Measurements from ENCODE around the gene TJP1.

The TJP1 gene

DNA sequence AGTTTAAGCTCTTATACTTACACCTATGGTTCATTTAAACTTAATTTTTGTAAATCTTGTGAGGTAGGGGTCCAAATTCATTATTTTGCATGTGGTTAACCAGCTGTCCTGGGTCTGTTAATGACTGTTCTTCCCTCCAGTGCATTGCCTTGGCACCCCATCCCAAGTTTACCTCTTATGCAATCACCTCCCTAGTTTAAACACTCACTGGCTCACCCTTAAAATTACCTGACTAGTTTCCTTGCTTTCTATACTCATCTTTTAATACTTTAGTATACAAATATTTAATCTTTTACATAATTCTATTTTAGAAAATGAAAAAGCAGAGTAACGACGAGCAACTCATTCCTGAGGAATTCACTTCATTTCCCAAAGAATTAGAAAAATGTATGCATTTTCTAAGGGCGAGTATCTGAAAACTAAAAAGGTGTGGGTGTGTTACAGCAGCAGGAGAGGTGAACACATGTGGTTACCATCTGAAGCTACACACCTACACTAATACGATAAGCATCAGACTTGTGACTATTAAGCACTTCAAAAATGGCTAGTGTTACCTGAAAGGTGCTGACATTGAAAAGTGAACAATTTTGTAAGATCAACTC, 33.7 kb downstream of the TJP1 start:
- peak; percentile 55; the same call in 2 of the 3 replicates for ATAC-seq
- TF ChIP-seq ZFP30 (CRISPR knock-in tag; IDR thresholded peaks at IDR 0.05) (no peak), ZNF70 (CRISPR knock-in tag; IDR thresholded peaks at IDR 0.05) (no peak), TCF4 (CRISPR knock-in tag; IDR thresholded peaks at IDR 0.05; ENCODE audit: borderline replicate concordance) (no peak), PPARA (CRISPR knock-in tag; IDR thresholded peaks at IDR 0.05; ENCODE audit: borderline replicate concordance) (no peak), TOX (CRISPR knock-in tag; IDR thresholded peaks at IDR 0.05; ENCODE audit: borderline replicate concordance) (no peak), OSR1 (CRISPR knock-in tag; IDR thresholded peaks at IDR 0.05) (no peak)
- TF ChIP-seq, protein P1, sequence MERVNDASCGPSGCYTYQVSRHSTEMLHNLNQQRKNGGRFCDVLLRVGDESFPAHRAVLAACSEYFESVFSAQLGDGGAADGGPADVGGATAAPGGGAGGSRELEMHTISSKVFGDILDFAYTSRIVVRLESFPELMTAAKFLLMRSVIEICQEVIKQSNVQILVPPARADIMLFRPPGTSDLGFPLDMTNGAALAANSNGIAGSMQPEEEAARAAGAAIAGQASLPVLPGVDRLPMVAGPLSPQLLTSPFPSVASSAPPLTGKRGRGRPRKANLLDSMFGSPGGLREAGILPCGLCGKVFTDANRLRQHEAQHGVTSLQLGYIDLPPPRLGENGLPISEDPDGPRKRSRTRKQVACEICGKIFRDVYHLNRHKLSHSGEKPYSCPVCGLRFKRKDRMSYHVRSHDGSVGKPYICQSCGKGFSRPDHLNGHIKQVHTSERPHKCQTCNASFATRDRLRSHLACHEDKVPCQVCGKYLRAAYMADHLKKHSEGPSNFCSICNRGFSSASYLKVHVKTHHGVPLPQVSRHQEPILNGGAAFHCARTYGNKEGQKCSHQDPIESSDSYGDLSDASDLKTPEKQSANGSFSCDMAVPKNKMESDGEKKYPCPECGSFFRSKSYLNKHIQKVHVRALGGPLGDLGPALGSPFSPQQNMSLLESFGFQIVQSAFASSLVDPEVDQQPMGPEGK (CRISPR knock-in tag; IDR thresholded peaks at IDR 0.05; ENCODE audit: borderline replicate concordance) = no peak

DNA sequence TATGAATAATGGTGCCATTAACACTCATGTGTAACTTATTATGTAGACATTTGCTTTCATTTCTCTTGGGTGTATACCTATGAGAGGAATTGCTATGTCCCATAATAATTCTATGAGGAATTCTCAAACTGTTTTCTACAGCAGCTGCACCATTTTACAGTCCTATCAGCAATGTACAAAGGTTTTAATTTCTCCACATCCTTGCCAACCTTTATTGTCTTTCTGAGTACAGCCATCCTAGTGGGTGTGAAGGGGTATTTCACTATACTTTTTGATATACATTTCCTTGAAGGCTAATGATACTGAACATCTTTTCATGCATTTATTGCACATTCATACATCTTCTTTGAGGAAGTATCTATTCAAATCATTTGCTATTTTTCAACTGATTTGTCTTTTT, 34.5 kb downstream of the TJP1 start:
- ATAC-seq = no peak
- TF ChIP-seq, protein P2, sequence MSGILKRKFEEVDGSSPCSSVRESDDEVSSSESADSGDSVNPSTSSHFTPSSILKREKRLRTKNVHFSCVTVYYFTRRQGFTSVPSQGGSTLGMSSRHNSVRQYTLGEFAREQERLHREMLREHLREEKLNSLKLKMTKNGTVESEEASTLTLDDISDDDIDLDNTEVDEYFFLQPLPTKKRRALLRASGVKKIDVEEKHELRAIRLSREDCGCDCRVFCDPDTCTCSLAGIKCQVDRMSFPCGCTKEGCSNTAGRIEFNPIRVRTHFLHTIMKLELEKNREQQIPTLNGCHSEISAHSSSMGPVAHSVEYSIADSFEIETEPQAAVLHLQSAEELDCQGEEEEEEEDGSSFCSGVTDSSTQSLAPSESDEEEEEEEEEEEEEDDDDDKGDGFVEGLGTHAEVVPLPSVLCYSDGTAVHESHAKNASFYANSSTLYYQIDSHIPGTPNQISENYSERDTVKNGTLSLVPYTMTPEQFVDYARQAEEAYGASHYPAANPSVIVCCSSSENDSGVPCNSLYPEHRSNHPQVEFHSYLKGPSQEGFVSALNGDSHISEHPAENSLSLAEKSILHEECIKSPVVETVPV (CRISPR knock-in tag; IDR thresholded peaks at IDR 0.05) = no peak
- TF ChIP-seq, protein P3, sequence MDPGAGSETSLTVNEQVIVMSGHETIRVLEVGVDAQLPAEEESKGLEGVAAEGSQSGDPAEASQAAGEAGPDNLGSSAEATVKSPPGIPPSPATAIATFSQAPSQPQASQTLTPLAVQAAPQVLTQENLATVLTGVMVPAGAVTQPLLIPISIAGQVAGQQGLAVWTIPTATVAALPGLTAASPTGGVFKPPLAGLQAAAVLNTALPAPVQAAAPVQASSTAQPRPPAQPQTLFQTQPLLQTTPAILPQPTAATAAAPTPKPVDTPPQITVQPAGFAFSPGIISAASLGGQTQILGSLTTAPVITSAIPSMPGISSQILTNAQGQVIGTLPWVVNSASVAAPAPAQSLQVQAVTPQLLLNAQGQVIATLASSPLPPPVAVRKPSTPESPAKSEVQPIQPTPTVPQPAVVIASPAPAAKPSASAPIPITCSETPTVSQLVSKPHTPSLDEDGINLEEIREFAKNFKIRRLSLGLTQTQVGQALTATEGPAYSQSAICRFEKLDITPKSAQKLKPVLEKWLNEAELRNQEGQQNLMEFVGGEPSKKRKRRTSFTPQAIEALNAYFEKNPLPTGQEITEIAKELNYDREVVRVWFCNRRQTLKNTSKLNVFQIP (CRISPR knock-in tag; IDR thresholded peaks at IDR 0.05; ENCODE audit: borderline replicate concordance, low read depth) = no peak
- no peak for TF ChIP-seq SNAI2 (CRISPR knock-in tag; IDR thresholded peaks at IDR 0.05)
- no peak for TF ChIP-seq ESRRG (CRISPR knock-in tag; IDR thresholded peaks at IDR 0.05)
- no peak for TF ChIP-seq ZFP30 (CRISPR knock-in tag; IDR thresholded peaks at IDR 0.05)
- TF ChIP-seq ZFP3 (CRISPR knock-in tag; IDR thresholded peaks at IDR 0.05) = no peak
- no peak for TF ChIP-seq TCF4 (CRISPR knock-in tag; IDR thresholded peaks at IDR 0.05; ENCODE audit: borderline replicate concordance)
- TF ChIP-seq, protein P4, sequence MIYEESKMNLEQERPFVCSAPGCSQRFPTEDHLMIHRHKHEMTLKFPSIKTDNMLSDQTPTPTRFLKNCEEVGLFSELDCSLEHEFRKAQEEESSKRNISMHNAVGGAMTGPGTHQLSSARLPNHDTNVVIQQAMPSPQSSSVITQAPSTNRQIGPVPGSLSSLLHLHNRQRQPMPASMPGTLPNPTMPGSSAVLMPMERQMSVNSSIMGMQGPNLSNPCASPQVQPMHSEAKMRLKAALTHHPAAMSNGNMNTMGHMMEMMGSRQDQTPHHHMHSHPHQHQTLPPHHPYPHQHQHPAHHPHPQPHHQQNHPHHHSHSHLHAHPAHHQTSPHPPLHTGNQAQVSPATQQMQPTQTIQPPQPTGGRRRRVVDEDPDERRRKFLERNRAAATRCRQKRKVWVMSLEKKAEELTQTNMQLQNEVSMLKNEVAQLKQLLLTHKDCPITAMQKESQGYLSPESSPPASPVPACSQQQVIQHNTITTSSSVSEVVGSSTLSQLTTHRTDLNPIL (CRISPR knock-in tag; IDR thresholded peaks at IDR 0.05; ENCODE audit: low read depth) = no peak
- no peak for TF ChIP-seq ZNF70 (CRISPR knock-in tag; IDR thresholded peaks at IDR 0.05)
- TF ChIP-seq, protein P5, sequence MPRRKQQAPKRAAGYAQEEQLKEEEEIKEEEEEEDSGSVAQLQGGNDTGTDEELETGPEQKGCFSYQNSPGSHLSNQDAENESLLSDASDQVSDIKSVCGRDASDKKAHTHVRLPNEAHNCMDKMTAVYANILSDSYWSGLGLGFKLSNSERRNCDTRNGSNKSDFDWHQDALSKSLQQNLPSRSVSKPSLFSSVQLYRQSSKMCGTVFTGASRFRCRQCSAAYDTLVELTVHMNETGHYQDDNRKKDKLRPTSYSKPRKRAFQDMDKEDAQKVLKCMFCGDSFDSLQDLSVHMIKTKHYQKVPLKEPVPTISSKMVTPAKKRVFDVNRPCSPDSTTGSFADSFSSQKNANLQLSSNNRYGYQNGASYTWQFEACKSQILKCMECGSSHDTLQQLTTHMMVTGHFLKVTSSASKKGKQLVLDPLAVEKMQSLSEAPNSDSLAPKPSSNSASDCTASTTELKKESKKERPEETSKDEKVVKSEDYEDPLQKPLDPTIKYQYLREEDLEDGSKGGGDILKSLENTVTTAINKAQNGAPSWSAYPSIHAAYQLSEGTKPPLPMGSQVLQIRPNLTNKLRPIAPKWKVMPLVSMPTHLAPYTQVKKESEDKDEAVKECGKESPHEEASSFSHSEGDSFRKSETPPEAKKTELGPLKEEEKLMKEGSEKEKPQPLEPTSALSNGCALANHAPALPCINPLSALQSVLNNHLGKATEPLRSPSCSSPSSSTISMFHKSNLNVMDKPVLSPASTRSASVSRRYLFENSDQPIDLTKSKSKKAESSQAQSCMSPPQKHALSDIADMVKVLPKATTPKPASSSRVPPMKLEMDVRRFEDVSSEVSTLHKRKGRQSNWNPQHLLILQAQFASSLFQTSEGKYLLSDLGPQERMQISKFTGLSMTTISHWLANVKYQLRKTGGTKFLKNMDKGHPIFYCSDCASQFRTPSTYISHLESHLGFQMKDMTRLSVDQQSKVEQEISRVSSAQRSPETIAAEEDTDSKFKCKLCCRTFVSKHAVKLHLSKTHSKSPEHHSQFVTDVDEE (CRISPR knock-in tag; IDR thresholded peaks at IDR 0.05) = no peak
- no peak for TF ChIP-seq PPARA (CRISPR knock-in tag; IDR thresholded peaks at IDR 0.05; ENCODE audit: borderline replicate concordance)
- TF ChIP-seq RARB (CRISPR knock-in tag; IDR thresholded peaks at IDR 0.05) = no peak
- no peak for TF ChIP-seq CSDC2 (CRISPR knock-in tag; IDR thresholded peaks at IDR 0.05)
- no peak for TF ChIP-seq ZNF8 (CRISPR knock-in tag; IDR thresholded peaks at IDR 0.05)
- TF ChIP-seq, protein P1 (CRISPR knock-in tag; IDR thresholded peaks at IDR 0.05; ENCODE audit: borderline replicate concordance) = no peak
- no peak for TF ChIP-seq ZC3H10 (CRISPR knock-in tag; IDR thresholded peaks at IDR 0.05)
- no peak for TF ChIP-seq ZNF565 (CRISPR knock-in tag; conservative IDR thresholded peaks at IDR 0.05; ENCODE audit: low read depth)
- no peak for TF ChIP-seq ISL1 (CRISPR knock-in tag; IDR thresholded peaks at IDR 0.05)
- TF ChIP-seq TOX (CRISPR knock-in tag; IDR thresholded peaks at IDR 0.05; ENCODE audit: borderline replicate concordance) = no peak
